HEK293T (cell line): ENCODE measurements around the gene EZR.
"Not testable (repeated sequence)": the region's sequence is repeated elsewhere in the genome, so short reads cannot be mapped to it uniquely, and the experiment has no call there.

Experiments used
- CTCF ChIA-PET: fragments of 350-600 bp; formaldehyde crosslinking; extraction: SDS; loops from one replicate; lab custom pipeline; 2021; ENCODE audit warnings: antibody characterized with exemption, inconsistent platforms; lab: Yijun Ruan, JAX
- POLR2A ChIA-PET: fragments of 350-600 bp; formaldehyde crosslinking; extraction: SDS; loops from one replicate; lab custom pipeline; 2020; ENCODE audit warnings: antibody characterized with exemption, inconsistent platforms; lab: Yijun Ruan, JAX
- DNase-seq: peaks from one replicate; pipeline ENCODE4 v3.0.0; 2012; ENCODE audit warnings: mixed read lengths; ENCODE audit errors: extremely low spot score
- ARNT ChIP-seq: fragments of 450-650 bp; IDR thresholded peaks from 2 replicates; pipeline ENCODE4 v1.6.1; 2017; ENCODE audit warnings: mild to moderate bottlenecking
- BHLHE40 ChIP-seq: fragments of 450-650 bp; IDR thresholded peaks from 2 replicates; pipeline ENCODE4 v1.6.1; 2016; ENCODE audit warnings: mild to moderate bottlenecking, moderate library complexity, borderline replicate concordance
- CTBP1 ChIP-seq: fragments of 450-650 bp; IDR thresholded peaks from 2 replicates; pipeline ENCODE4 v1.6.1; 2016; ENCODE audit warnings: borderline replicate concordance
- ELF4 ChIP-seq: fragments of 450-650 bp; IDR thresholded peaks from 2 replicates; pipeline ENCODE4 v1.6.1; 2017; ENCODE audit warnings: antibody characterized with exemption
- FOXA1 ChIP-seq: fragments of 450-650 bp; IDR thresholded peaks from 2 replicates; pipeline ENCODE4 v1.6.1; 2016; ENCODE audit warnings: mild to moderate bottlenecking
- FOXK2 ChIP-seq: fragments of 450-650 bp; IDR thresholded peaks from 2 replicates; pipeline ENCODE4 v1.6.1; 2016; ENCODE audit warnings: mild to moderate bottlenecking
- FOXM1 ChIP-seq: fragments of 450-650 bp; IDR thresholded peaks from 2 replicates; pipeline ENCODE4 v1.6.1; 2017; ENCODE audit warnings: mild to moderate bottlenecking, borderline replicate concordance
- HDGF ChIP-seq: fragments of 450-650 bp; IDR thresholded peaks from 2 replicates; pipeline ENCODE4 v1.6.1; 2017; ENCODE audit warnings: antibody characterized with exemption, borderline replicate concordance
- L3MBTL2 ChIP-seq: fragments of 450-650 bp; conservative IDR thresholded peaks from 2 replicates; pipeline ENCODE4 v1.6.1; 2016; ENCODE audit warnings: mild to moderate bottlenecking
- LEF1 ChIP-seq: fragments of 450-650 bp; IDR thresholded peaks from 2 replicates; pipeline ENCODE4 v1.6.1; 2017; ENCODE audit warnings: mild to moderate bottlenecking, borderline replicate concordance
- NFRKB ChIP-seq: fragments of 450-650 bp; IDR thresholded peaks from 2 replicates; pipeline ENCODE4 v1.6.1; 2016; ENCODE audit warnings: mild to moderate bottlenecking, moderate library complexity
- PKNOX1 ChIP-seq: fragments of 450-650 bp; IDR thresholded peaks from 2 replicates; pipeline ENCODE4 v1.6.1; 2016
- SP1 ChIP-seq: fragments of 450-650 bp; IDR thresholded peaks from 2 replicates; pipeline ENCODE4 v1.6.1; 2017
- SUZ12 ChIP-seq: fragments of 450-650 bp; IDR thresholded peaks from 2 replicates; pipeline ENCODE4 v1.6.1; 2016; ENCODE audit warnings: mild to moderate bottlenecking
- TARDBP ChIP-seq: fragments of 450-650 bp; IDR thresholded peaks from 2 replicates; pipeline ENCODE4 v1.6.1; 2016
- ZNF384 ChIP-seq: fragments of 450-650 bp; IDR thresholded peaks from 2 replicates; pipeline ENCODE4 v1.6.1; 2016

The EZR gene

GRCh38 chr6:158843751-158844683 is 24.8 kb upstream of the EZR start:
- ChIA-PET POLR2A (no interaction called here), CTCF (interaction anchor here (0.6 kb wide), 1 partner anchor 823 kb away, joined by 4 read pairs; no protein-coding TSS in a partner anchor)
- no peak for DNase-seq
- no peak for TF ChIP-seq ELF4
- TF ChIP-seq NFRKB, result no peak
- TF ChIP-seq BHLHE40, result no peak
- no peak for TF ChIP-seq FOXM1
- TF ChIP-seq LEF1, result no peak
- no peak for TF ChIP-seq CTBP1
- TF ChIP-seq SP1, result no peak
- TF ChIP-seq TARDBP, result no peak
- no peak for TF ChIP-seq ARNT
- no peak for TF ChIP-seq HDGF
- TF ChIP-seq FOXK2, result no peak
- TF ChIP-seq ZNF384, result no peak
- TF ChIP-seq FOXA1, result no peak
- TF ChIP-seq SUZ12, result no peak
- no peak for TF ChIP-seq L3MBTL2
- TF ChIP-seq PKNOX1, result no peak

- CTCF ChIA-PET, result no interaction called here
Observed at GRCh38 chr6:158841358-158841757, 22.2 kb upstream of the EZR start.

GRCh38 chr6:158840465-158840864 is 21.3 kb upstream of the EZR start:
- ChIA-PET CTCF (no interaction called here), POLR2A (interaction anchor here (1.0 kb wide), 1 partner anchor 22 kb away, joined by 3 read pairs; the partner anchor contains the start of gene EZR)
- TF ChIP-seq ARNT, result no peak
- TF ChIP-seq FOXA1, result no peak
- TF ChIP-seq SP1, result no peak
- TF ChIP-seq CTBP1, result no peak
- TF ChIP-seq ZNF384, result no peak
- no peak for TF ChIP-seq ELF4
- TF ChIP-seq SUZ12, result no peak
- TF ChIP-seq L3MBTL2, result no peak
- TF ChIP-seq TARDBP, result no peak
- TF ChIP-seq FOXK2, result no peak
- TF ChIP-seq NFRKB, result no peak
- no peak for TF ChIP-seq PKNOX1
- no peak for DNase-seq

More at GRCh38 chr6:158841358-158841757, 22.2 kb upstream of the EZR start:
- DNase-seq, result no peak
- POLR2A ChIA-PET, result no interaction called here
- no peak for TF ChIP-seq ARNT
- no peak for TF ChIP-seq BHLHE40
- TF ChIP-seq LEF1, result no peak
- TF ChIP-seq TARDBP, result no peak
- no peak for TF ChIP-seq HDGF
- no peak for TF ChIP-seq CTBP1
- TF ChIP-seq ELF4, result no peak
- no peak for TF ChIP-seq FOXM1
- TF ChIP-seq PKNOX1, result no peak
- no peak for TF ChIP-seq SUZ12
- TF ChIP-seq ZNF384, result no peak
- no peak for TF ChIP-seq FOXA1
- TF ChIP-seq SP1, result no peak
- TF ChIP-seq NFRKB, result no peak
- no peak for TF ChIP-seq FOXK2

- no peak for TF ChIP-seq ARNT
- TF ChIP-seq FOXM1, result no peak
- TF ChIP-seq NFRKB, result no peak
- TF ChIP-seq FOXA1, result no peak
- TF ChIP-seq SUZ12, result no peak
- TF ChIP-seq BHLHE40, result no peak
- POLR2A ChIA-PET, result interaction anchor here (1.0 kb wide), 1 partner anchor 21 kb away, joined by 3 read pairs; the partner anchor contains the start of gene EZR
- CTCF ChIA-PET, result interaction anchor here (0.6 kb wide), 1 partner anchor 49 kb away, joined by 3 read pairs; no protein-coding TSS in a partner anchor
- no peak for DNase-seq
Observed at GRCh38 chr6:158839796-158840195, 20.6 kb upstream of the EZR start.

- DNase-seq, CTCF ChIA-PET, POLR2A ChIA-PET: not testable (repeated sequence)
Observed at GRCh38 chr6:158838790-158839189, 19.6 kb upstream of the EZR start.
